Fibroblast of villous mesenchyme (primary cell): ENCODE data around the gene SEZ6L2. TPM values are rescaled to one million over a fixed set of nuclear protein-coding genes. Genes with fewer than 3 reads are reported as not detected.

Experiments used
- DNase-seq: peaks from one replicate; pipeline ENCODE4 v3.0.0-alpha.2; 2010; ENCODE audit warnings: low read depth
- H3K4me3 ChIP-seq: 2 replicates; pipeline ENCODE4 v1.5.1; 2011; ENCODE audit warnings: low read depth, mild to moderate bottlenecking, low read length
- total RNA-seq: library from RNA; depleted of rRNA; stranded (reverse); fragments of >200 nt; gene quantifications from 2 replicates; pipeline ENCODE4 v1.2.3, GENCODE V29; 2012
- TF ChIP-seq, protein P1 (sequence below): IDR thresholded peaks from 2 replicates; pipeline ENCODE4 v1.5.1; 2012; ENCODE audit warnings: low read depth, mild to moderate bottlenecking, low read length; ENCODE audit not compliant: insufficient read depth

The SEZ6L2 gene
- total RNA-seq, 1 donor, result 4.7 TPM

DNA sequence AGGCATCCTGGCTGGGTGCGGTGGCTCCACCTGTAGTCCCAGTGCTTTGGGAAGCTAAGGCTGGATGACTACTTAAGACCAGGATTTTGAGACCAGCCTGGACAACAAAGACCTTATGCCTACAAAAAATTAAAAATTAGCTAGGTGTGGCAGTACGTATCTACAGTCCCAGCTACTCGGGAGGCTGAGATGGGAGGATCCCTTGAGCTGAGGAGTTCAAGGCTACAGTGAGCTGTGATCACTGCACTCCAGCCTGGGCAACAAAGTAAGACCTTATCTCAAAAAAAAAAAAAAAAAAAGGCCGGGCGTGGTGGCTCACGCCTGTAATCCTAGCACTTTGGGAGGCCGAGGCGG is 73.0 kb downstream of the SEZ6L2 start:
- DNase-seq, result no peak

DNA sequence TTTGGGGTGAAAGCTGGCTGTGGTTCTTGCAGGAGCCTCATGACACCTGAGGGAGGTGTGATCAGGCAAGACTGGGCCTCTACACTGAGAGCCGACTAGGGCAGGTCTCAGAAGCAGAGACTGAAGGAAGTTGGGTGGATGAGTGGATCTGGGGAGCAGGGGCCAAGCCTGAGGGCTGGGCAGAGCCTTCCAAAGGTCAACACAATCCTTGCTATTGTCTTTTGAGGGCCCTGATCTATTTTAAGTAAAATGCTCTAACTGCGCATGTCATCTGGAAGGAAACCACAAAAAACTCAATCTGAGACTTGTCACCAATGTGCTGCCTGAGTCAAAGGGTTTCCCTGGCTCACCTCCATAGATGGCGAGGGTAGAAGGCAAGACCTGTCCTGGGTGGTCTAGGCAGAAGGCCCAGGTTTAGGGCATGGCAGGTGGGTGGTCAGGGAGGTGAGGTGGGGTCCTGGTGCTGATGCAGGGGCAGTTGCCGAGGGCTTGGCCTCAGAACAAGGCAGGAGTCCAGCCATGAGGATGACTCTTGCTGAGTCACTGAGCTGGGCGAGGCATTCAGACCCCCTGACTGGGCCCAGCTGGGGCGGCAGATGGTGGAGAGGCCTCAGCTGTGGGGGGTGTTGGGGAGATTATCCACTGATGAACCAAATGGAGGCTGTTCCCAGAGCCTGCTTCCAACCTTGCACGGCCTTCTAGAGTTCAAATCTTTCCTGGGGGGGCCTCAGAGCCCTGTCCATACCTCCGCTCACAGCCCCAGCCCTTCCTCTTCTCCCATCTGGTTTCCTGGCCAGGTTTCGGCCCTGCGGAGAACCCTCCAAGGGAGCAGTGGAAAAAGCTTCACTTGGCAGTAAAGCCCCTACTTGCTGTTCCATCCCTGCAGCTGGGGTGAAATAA is 74.0 kb downstream of the SEZ6L2 start:
- TF ChIP-seq, protein P1, sequence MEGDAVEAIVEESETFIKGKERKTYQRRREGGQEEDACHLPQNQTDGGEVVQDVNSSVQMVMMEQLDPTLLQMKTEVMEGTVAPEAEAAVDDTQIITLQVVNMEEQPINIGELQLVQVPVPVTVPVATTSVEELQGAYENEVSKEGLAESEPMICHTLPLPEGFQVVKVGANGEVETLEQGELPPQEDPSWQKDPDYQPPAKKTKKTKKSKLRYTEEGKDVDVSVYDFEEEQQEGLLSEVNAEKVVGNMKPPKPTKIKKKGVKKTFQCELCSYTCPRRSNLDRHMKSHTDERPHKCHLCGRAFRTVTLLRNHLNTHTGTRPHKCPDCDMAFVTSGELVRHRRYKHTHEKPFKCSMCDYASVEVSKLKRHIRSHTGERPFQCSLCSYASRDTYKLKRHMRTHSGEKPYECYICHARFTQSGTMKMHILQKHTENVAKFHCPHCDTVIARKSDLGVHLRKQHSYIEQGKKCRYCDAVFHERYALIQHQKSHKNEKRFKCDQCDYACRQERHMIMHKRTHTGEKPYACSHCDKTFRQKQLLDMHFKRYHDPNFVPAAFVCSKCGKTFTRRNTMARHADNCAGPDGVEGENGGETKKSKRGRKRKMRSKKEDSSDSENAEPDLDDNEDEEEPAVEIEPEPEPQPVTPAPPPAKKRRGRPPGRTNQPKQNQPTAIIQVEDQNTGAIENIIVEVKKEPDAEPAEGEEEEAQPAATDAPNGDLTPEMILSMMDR, result no peak
- peak; percentile 77 for DNase-seq
- peak overlapping the region; percentile 22 for H3K4me3 ChIP-seq

More for the DNA sequence above, 73.0 kb downstream of the SEZ6L2 start:
- TF ChIP-seq, protein P1, result no peak
- no peak overlapping the region for H3K4me3 ChIP-seq

DNA sequence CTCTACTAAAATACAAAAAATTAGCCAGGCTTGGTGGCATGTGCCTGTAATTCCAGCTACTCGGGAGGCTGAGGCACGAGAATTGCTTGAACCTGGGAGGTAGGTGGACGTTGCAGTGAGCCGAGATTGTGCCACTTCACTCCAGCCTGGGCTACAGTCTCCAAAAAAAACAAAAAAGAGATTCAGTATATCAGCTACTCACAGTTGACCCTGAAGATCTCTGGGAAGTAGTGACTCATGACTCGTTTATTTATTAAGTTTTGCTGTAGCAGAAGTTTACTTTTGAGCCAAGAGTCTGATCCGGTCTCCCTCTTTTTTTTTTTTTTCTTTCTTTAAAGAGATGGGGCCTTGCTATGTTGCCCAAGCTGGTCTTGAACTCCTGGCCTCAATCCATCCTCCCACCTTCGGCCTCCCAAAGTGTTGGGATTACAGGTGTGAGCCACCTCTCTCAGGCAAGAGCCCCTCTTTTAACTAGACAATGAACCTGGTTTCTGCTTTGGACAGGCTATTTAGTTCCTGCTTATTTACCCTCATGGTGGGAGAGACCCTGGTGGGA is 74.7 kb downstream of the SEZ6L2 start:
- DNase-seq, result peak; percentile 80
- peak overlapping the region; percentile 22 for H3K4me3 ChIP-seq
- TF ChIP-seq, protein P1, result no peak

DNA sequence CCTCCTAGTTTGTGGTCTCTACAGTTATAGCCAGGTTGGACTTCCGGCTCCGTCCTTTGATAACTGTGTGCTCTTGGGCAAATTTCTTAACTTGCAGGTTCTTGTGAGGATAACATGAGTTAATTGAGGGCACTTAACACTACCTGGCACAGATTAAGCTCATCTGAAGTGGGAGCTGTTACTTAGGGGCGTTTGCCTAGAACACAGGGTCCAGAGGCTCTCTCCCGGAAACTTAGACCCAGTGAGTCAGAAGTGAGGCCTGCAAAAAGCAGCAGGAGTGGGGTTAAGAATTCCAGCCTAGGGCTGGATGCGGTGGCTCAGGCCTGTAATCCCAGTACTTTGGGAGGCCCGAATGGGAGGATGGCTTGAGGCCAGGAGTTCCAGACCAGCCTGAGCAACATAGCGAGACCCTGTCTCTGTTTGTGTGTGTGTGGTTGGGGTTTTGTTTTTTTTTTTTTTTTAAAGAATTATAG is 77.7 kb downstream of the SEZ6L2 start:
- TF ChIP-seq, protein P1, result no peak
- H3K4me3 ChIP-seq, result peak overlapping the region; percentile 87
- DNase-seq, result peak; percentile 81

Other genes starting within 250 kb of the SEZ6L2 start
- not detected in 2 replicates for gene SPN, start 236.3 kb downstream of the SEZ6L2 start, total RNA-seq
- gene QPRT, start 220.4 kb downstream of the SEZ6L2 start, total RNA-seq, result 95.3 and 123 TPM in 2 replicates
- gene C16orf54, start 153.6 kb downstream of the SEZ6L2 start, total RNA-seq, result not detected in 2 replicates
- gene ZG16, start 121.3 kb downstream of the SEZ6L2 start, total RNA-seq, result not detected in 2 replicates
- 32.5 and 45.3 TPM in 2 replicates for gene KIF22, start 108.8 kb downstream of the SEZ6L2 start, total RNA-seq
- gene MAZ, start 93.0 kb downstream of the SEZ6L2 start, total RNA-seq, result 166 and 269 TPM in 2 replicates
- 3.0 and 3.2 TPM in 2 replicates for gene PRRT2, start 87.4 kb downstream of the SEZ6L2 start, total RNA-seq
- 20.3 and 20.7 TPM in 2 replicates for gene PAGR1, start 83.4 kb downstream of the SEZ6L2 start, total RNA-seq
- gene MVP, start 79.1 kb downstream of the SEZ6L2 start, total RNA-seq, result 211 and 250 TPM in 2 replicates
- 60.9 and 84.6 TPM in 2 replicates for gene CDIPT, start 36.3 kb downstream of the SEZ6L2 start, total RNA-seq
- 5.2 and 7.8 TPM in 2 replicates for gene ASPHD1, start 938 bp upstream of the SEZ6L2 start, total RNA-seq
- 8.2 and 10.0 TPM in 2 replicates for gene KCTD13, start 26.7 kb upstream of the SEZ6L2 start, total RNA-seq
- gene TMEM219, start 62.5 kb upstream of the SEZ6L2 start, total RNA-seq, result 72.8 and 75.1 TPM in 2 replicates
- gene TAOK2, start 74.3 kb upstream of the SEZ6L2 start, total RNA-seq, result 48.0 and 63.9 TPM in 2 replicates
- gene HIRIP3, start 96.1 kb upstream of the SEZ6L2 start, total RNA-seq, result 4.7 and 6.8 TPM in 2 replicates
- 25.9 and 31.2 TPM in 2 replicates for gene INO80E, start 96.7 kb upstream of the SEZ6L2 start, total RNA-seq
- gene DOC2A, start 111.5 kb upstream of the SEZ6L2 start, total RNA-seq, result under 0.01 and 0.32 TPM in 2 replicates
- gene C16orf92, start 123.6 kb upstream of the SEZ6L2 start, total RNA-seq, result not detected in 2 replicates
- gene TLCD3B, start 131.7 kb upstream of the SEZ6L2 start, total RNA-seq, result 0.32 TPM in 1 of 2 replicates, not detected in the other
- gene ALDOA, start 166.2 kb upstream of the SEZ6L2 start, total RNA-seq, result 545 and 622 TPM in 2 replicates
- gene PPP4C, start 176.4 kb upstream of the SEZ6L2 start, total RNA-seq, result 196 and 209 TPM in 2 replicates
- 0.32 and 0.43 TPM in 2 replicates for gene TBX6, start 192.4 kb upstream of the SEZ6L2 start, total RNA-seq
- 8.6 and 14.5 TPM in 2 replicates for gene YPEL3, start 196.7 kb upstream of the SEZ6L2 start, total RNA-seq
- gene GDPD3, start 214.0 kb upstream of the SEZ6L2 start, total RNA-seq, result 0.32 and 0.43 TPM in 2 replicates
- gene MAPK3, start 223.7 kb upstream of the SEZ6L2 start, total RNA-seq, result 27.7 and 36.3 TPM in 2 replicates